SH-SY5Y (cell line): ENCODE measurements around the gene ECI1.

Experiments
- GATA2 ChIP-seq: IDR thresholded peaks from 2 replicates; pipeline ENCODE4 v1.6.1; 2011; ENCODE audit warnings: mild to moderate bottlenecking, low read depth, low read length
- GATA3 ChIP-seq: IDR thresholded peaks from 2 replicates; pipeline ENCODE4 v1.6.1; 2011; ENCODE audit warnings: low read depth, mild to moderate bottlenecking, low read length, moderate library complexity

DNA sequence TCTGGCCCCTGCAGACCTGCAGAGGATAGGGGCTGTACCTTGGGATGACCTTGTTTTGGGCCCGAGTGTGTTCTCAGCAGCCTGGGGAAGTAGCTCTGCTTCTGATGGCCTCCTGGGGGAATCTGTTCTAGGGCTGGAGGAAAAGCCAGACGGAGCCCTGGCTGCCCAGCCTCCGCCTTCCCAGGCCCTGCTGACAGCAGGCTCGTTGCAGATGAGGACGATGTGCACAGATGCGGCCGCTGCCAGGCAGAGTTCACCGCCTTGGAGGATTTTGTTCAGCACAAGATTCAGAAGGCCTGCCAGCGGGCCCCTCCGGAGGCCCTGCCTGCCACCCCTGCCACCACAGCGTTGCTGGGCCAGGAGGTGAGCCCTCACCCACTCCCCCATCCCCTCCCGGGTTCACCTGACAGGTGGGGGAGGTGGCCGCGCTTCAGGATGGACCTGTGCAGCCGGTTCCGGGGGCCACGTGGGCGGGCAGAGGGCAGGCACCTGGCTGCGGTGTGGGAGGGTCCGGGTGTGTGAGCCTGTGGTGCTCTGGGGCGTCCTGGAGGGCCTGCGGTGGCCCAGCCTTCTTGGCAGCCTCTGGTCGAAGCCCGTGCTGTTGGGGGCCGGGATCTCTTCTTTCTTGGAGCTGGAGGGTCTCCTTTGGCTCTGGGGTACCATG, 23.1 kb downstream of the ECI1 start:
- TF ChIP-seq GATA2 (no peak), GATA3 (no peak)
